Measurements from ENCODE around the gene CNBD2. TPM values are rescaled to one million over a fixed set of nuclear protein-coding genes. Genes with fewer than 3 reads are reported as not detected.
A peak's percentile ranks its signal among the peaks of the same experiment; 100 is the strongest.
"Not testable (repeated sequence)": the region's sequence is repeated elsewhere in the genome, so short reads cannot be mapped to it uniquely, and the experiment has no call there.

CNBD2 gene
- total and polyA plus RNA-seq, 2 donors from 2014 or later = 7.4 to 11.4 TPM

DNA sequence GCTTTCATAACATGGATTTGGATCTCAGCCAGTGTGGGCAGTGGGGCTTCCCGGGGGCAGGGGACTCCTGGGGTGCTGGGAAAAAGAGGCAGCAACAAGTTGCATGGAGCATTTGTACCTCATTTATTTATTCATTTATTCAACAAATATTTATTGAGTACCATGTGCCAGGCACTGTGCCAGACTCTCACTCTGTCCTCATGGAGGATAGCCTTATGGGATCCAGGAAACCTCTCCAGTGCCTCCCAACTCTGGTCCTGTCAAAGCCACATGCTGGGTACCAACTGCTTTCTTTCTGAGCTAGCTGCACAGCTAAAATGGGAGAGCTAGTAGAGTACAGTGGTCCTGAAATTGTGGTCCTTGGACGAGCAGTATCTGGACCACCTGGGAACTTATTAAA lies 98.4 kb downstream of the CNBD2 start:
- H3K36me3 ChIP-seq (ENCODE audit: control insufficient read depth in 2 of 3, insufficient read depth in 3 of 3, low read length in 3 of 3) = no peaks in the 10 kb centered on the region
- FAIRE-seq (no peak), DNase-seq (no peak)
- no peak overlapping the region for H3K9ac ChIP-seq (ENCODE audit: low read length in 3 of 3)
- H3K27me3 ChIP-seq (ENCODE audit: control insufficient read depth, insufficient read depth, low read length) = no peaks in the 10 kb centered on the region
- intact Hi-C loops (cut with DNase I) = no loop called here
- no peaks in the 10 kb centered on the region for H3K9me3 ChIP-seq (ENCODE audit: control insufficient read depth in 2 of 3, insufficient read depth in 1 of 3, low read length in 3 of 3)
- H3K27ac ChIP-seq (ENCODE audit: low read depth in 2 of 2, low read length in 2 of 2) = no peak overlapping the region
- H3K4me3 ChIP-seq (ENCODE audit: low read length in 3 of 3) = no peak overlapping the region
- H3K4me1 ChIP-seq (ENCODE audit: control insufficient read depth in 2 of 3, insufficient read depth in 2 of 3, low read depth in 1 of 3, low read length in 3 of 3) = peaks cover 0 to 12% (median 4%) of the 10 kb centered on the region in 3 donors
- TF ChIP-seq, protein P1, sequence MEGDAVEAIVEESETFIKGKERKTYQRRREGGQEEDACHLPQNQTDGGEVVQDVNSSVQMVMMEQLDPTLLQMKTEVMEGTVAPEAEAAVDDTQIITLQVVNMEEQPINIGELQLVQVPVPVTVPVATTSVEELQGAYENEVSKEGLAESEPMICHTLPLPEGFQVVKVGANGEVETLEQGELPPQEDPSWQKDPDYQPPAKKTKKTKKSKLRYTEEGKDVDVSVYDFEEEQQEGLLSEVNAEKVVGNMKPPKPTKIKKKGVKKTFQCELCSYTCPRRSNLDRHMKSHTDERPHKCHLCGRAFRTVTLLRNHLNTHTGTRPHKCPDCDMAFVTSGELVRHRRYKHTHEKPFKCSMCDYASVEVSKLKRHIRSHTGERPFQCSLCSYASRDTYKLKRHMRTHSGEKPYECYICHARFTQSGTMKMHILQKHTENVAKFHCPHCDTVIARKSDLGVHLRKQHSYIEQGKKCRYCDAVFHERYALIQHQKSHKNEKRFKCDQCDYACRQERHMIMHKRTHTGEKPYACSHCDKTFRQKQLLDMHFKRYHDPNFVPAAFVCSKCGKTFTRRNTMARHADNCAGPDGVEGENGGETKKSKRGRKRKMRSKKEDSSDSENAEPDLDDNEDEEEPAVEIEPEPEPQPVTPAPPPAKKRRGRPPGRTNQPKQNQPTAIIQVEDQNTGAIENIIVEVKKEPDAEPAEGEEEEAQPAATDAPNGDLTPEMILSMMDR (IDR thresholded peaks at IDR 0.05; ENCODE audit: borderline replicate concordance, extremely low read depth, insufficient read depth) = no peak

DNA sequence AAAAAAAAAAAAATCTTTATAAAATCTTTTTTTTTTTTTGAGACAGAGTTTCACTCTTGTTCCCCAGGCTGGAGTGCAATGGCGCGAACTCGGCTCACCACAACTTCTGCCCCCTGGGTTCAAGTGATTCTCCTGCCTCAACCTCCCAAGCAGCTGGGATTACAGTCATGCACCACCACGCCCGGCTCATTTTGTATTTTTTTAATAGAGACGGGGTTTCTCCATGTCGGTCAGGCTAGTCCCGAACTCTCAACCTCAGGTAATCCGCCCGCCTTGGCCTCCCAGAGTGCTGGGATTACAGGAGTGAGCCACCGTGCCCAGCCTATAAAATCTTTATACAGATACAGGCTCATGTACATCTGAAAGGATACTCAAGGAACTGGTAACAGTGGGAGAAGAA lies 100.1 kb downstream of the CNBD2 start:
- FAIRE-seq; H3K36me3 ChIP-seq (ENCODE audit: control insufficient read depth in 2 of 3, insufficient read depth in 3 of 3, low read length in 3 of 3); H3K27me3 ChIP-seq (ENCODE audit: control insufficient read depth, insufficient read depth, low read length); intact Hi-C loops (cut with DNase I); H3K9ac ChIP-seq (ENCODE audit: low read length in 3 of 3); H3K27ac ChIP-seq (ENCODE audit: low read depth in 2 of 2, low read length in 2 of 2); DNase-seq; H3K9me3 ChIP-seq (ENCODE audit: control insufficient read depth in 2 of 3, insufficient read depth in 1 of 3, low read length in 3 of 3); H3K4me3 ChIP-seq (ENCODE audit: low read length in 3 of 3): not testable (repeated sequence)
- H3K4me1 ChIP-seq (ENCODE audit: control insufficient read depth in 2 of 3, insufficient read depth in 2 of 3, low read depth in 1 of 3, low read length in 3 of 3) = peaks cover 0 to 12% (median 4%) of the 10 kb centered on the region in 3 donors

DNA sequence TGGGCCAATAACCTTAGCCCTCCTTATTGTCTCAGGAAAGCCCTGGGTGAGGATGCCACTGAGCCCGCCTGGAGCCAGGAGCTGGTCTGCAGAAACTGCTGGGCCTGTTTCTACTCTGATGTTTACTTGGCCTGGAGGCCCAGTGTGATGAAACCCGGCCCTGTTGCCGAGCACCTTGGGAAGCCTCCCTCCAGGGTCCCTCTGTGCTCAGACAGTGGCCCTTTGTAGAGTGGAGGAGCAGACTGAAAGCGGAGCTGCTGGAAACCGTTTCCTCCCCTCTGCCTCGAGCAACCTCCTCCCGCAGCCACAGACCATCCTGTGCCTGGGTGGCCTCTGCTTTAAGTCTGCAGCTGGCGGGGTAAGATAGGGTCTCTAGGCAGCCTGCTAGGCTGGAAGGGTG lies 102.1 kb downstream of the CNBD2 start:
- Histone ChIP-seq H3K36me3 (ENCODE audit: control insufficient read depth in 2 of 3, insufficient read depth in 3 of 3, low read length in 3 of 3) (no peaks in the 10 kb centered on the region), H3K9me3 (ENCODE audit: control insufficient read depth in 2 of 3, insufficient read depth in 1 of 3, low read length in 3 of 3) (no peaks in the 10 kb centered on the region), H3K4me1 (ENCODE audit: control insufficient read depth in 2 of 3, insufficient read depth in 2 of 3, low read depth in 1 of 3, low read length in 3 of 3) (peaks cover 0 to 4% (median 3%) of the 10 kb centered on the region in 3 donors), H3K4me3 (ENCODE audit: low read length in 3 of 3) (no peak overlapping the region), H3K27ac (ENCODE audit: low read depth in 2 of 2, low read length in 2 of 2) (no peak overlapping the region), H3K9ac (ENCODE audit: low read length in 3 of 3) (no peak overlapping the region), H3K27me3 (ENCODE audit: control insufficient read depth, insufficient read depth, low read length) (no peaks in the 10 kb centered on the region)
- intact Hi-C loops (cut with DNase I) = no loop called here
- no peak for FAIRE-seq
- TF ChIP-seq, protein P1 (IDR thresholded peaks at IDR 0.05; ENCODE audit: borderline replicate concordance, extremely low read depth, insufficient read depth) = no peak
- peak in 3 of 5 donors; percentile 16 to 52 (median 38) for DNase-seq

DNA sequence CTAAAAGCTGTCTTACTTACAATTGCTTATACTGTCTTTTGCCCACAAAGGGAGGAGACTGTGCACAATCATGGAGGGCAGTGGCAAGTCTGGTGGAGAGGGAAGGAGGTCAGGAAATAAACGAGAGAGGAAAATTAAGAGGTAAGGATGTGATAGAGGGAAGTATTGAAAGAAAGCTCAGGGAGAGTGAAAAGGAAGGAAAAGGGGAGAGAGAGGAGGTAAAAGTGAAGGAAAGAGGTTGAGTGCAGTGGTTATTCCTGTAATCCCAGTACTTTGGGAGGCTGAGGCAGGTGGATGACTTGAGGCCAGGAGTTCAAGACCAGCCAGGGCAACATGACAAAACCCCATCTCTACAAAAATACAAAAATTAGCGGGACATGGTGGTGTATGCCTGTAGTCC lies 103.5 kb downstream of the CNBD2 start:
- Histone ChIP-seq H3K9ac (ENCODE audit: low read length in 3 of 3) (no peak overlapping the region), H3K27ac (ENCODE audit: low read depth in 2 of 2, low read length in 2 of 2) (no peak overlapping the region), H3K36me3 (ENCODE audit: control insufficient read depth in 2 of 3, insufficient read depth in 3 of 3, low read length in 3 of 3) (no peaks in the 10 kb centered on the region), H3K4me1 (ENCODE audit: control insufficient read depth in 2 of 3, insufficient read depth in 2 of 3, low read depth in 1 of 3, low read length in 3 of 3) (no peaks in the 10 kb centered on the region), H3K4me3 (ENCODE audit: low read length in 3 of 3) (no peak overlapping the region), H3K27me3 (ENCODE audit: control insufficient read depth, insufficient read depth, low read length) (no peaks in the 10 kb centered on the region), H3K9me3 (ENCODE audit: control insufficient read depth in 2 of 3, insufficient read depth in 1 of 3, low read length in 3 of 3) (no peaks in the 10 kb centered on the region)
- intact Hi-C loops (cut with DNase I) = no loop called here
- DNase-seq (no peak), FAIRE-seq (no peak)
- TF ChIP-seq, protein P1 (IDR thresholded peaks at IDR 0.05; ENCODE audit: borderline replicate concordance, extremely low read depth, insufficient read depth) = no peak
